ENCODE data around the gene HDGFL2.

The HDGFL2 gene

GRCh38 chr19:4493104-4493928, 21.2 kb downstream of the HDGFL2 start:
- peak in 8 of 42 donors; percentile 18 to 54 (median 36) for DNase-seq

GRCh38 chr19:4493929-4494690, 22.0 kb downstream of the HDGFL2 start:
- intact Hi-C loops (cut with DNase I) = no loop called here
- no peak for DNase-seq

More at GRCh38 chr19:4493104-4493928, 21.2 kb downstream of the HDGFL2 start:
- intact Hi-C loops (cut with DNase I) = no loop called here

- no peak for DNase-seq
- intact Hi-C loops (cut with DNase I) = no loop called here
These were observed 22.6 kb downstream of the HDGFL2 start for GRCh38 chr19:4494691-4495064.

- intact Hi-C loops (cut with DNase I) = no loop called here
- peak; percentile 11 to 91 (median 72) for DNase-seq
These were observed 23.4 kb downstream of the HDGFL2 start for GRCh38 chr19:4495471-4495870.

GRCh38 chr19:4496304-4496703, 24.2 kb downstream of the HDGFL2 start:
- DNase-seq = no peak
- intact Hi-C loops (cut with DNase I) = no loop called here

GRCh38 chr19:4497770-4498389, 25.8 kb downstream of the HDGFL2 start:
- no peak for DNase-seq
- intact Hi-C loops (cut with DNase I) = no loop called here

GRCh38 chr19:4498694-4499093, 26.6 kb downstream of the HDGFL2 start:
- no peak for DNase-seq
- intact Hi-C loops (cut with DNase I) = no loop called here

GRCh38 chr19:4499318-4499717, 27.2 kb downstream of the HDGFL2 start:
- no peak for DNase-seq
- intact Hi-C loops (cut with DNase I) = no loop called here

- no peak for DNase-seq
- intact Hi-C loops (cut with DNase I) = no loop called here
These were observed 27.8 kb downstream of the HDGFL2 start for GRCh38 chr19:4499855-4500254.

- DNase-seq = no peak
- intact Hi-C loops (cut with DNase I) = no loop called here
These were observed 28.9 kb downstream of the HDGFL2 start for GRCh38 chr19:4500841-4501591.

GRCh38 chr19:4501691-4502090, 29.6 kb downstream of the HDGFL2 start:
- intact Hi-C loops (cut with DNase I) = no loop called here
- no peak for DNase-seq

GRCh38 chr19:4502282-4503131, 30.4 kb downstream of the HDGFL2 start:
- intact Hi-C loops (cut with DNase I) = no loop called here
- no peak for DNase-seq

GRCh38 chr19:4503132-4503824, 31.2 kb downstream of the HDGFL2 start:
- intact Hi-C loops (cut with DNase I) = no loop called here
- DNase-seq = no peak

GRCh38 chr19:4503825-4504170, 31.7 kb downstream of the HDGFL2 start:
- intact Hi-C loops (cut with DNase I) = no loop called here
- no peak for DNase-seq

- peak in 35 of 42 donors; percentile 9 to 72 (median 43) for DNase-seq
These were observed 32.2 kb downstream of the HDGFL2 start for GRCh38 chr19:4504297-4504701.

GRCh38 chr19:4504891-4505569, 32.9 kb downstream of the HDGFL2 start:
- DNase-seq = no peak
- intact Hi-C loops (cut with DNase I) = no loop called here

More at GRCh38 chr19:4504297-4504701, 32.2 kb downstream of the HDGFL2 start:
- intact Hi-C loops (cut with DNase I) = no loop called here

Data from head of caudate nucleus (tissue), 42 donors.